H9 (cell line): ENCODE measurements around the gene UBASH3A. TPM values are rescaled to one million over a fixed set of nuclear protein-coding genes. Genes with fewer than 3 reads are reported as not detected.

ENCODE experiments used
- DNase-seq: peaks from one replicate; pipeline ENCODE4 v3.0.0-alpha.2; 2017
- H2AFZ ChIP-seq: one replicate; pipeline ENCODE4 v1.6.1; 2013; ENCODE audit warnings: mild to moderate bottlenecking, low read length, control low read depth, moderate library complexity
- H2AK5ac ChIP-seq: 2 replicates; pipeline ENCODE4 v1.6.1; 2013; ENCODE audit warnings: low read length, control low read depth, mixed read lengths; ENCODE audit not compliant: insufficient read length
- H2BK120ac ChIP-seq: one replicate; pipeline ENCODE4 v1.6.1; 2013; ENCODE audit warnings: low read depth, mild to moderate bottlenecking, low read length, control low read depth, inconsistent platforms; ENCODE audit not compliant: poor library complexity, severe bottlenecking
- H2BK12ac ChIP-seq: 2 replicates; pipeline ENCODE4 v1.6.1; 2013; ENCODE audit warnings: low read length, control low read depth, mixed read lengths, low read depth; ENCODE audit not compliant: insufficient read length
- H2BK15ac ChIP-seq: 2 replicates; pipeline ENCODE4 v1.6.1; 2013; ENCODE audit warnings: low read depth, low read length, control low read depth
- H2BK20ac ChIP-seq: one replicate; pipeline ENCODE4 v1.6.1; 2013; ENCODE audit warnings: low read depth, mild to moderate bottlenecking, low read length, control low read depth, inconsistent platforms; ENCODE audit not compliant: poor library complexity, severe bottlenecking
- H2BK5ac ChIP-seq: 2 replicates; pipeline ENCODE4 v1.6.1; 2013; ENCODE audit warnings: low read length, control low read depth, mixed read lengths; ENCODE audit not compliant: insufficient read length
- H3K14ac ChIP-seq: 2 replicates; pipeline ENCODE4 v1.6.1; 2013; ENCODE audit warnings: low read length, control low read depth; ENCODE audit not compliant: insufficient read depth
- H3K18ac ChIP-seq: 2 replicates; pipeline ENCODE4 v1.6.1; 2013; ENCODE audit warnings: low read depth, mild to moderate bottlenecking, mixed read lengths, low read length, control low read depth; ENCODE audit not compliant: insufficient read length
- H3K23ac ChIP-seq: 2 replicates; pipeline ENCODE4 v1.6.1; 2013; ENCODE audit warnings: low read length, control low read depth, mixed read lengths, low read depth; ENCODE audit not compliant: insufficient read length
- H3K23me2 ChIP-seq: 2 replicates; pipeline ENCODE4 v1.6.1; 2013; ENCODE audit warnings: low read depth, mild to moderate bottlenecking, mixed read lengths, low read length, control low read depth; ENCODE audit not compliant: insufficient read length, poor library complexity, severe bottlenecking
- H3K27ac ChIP-seq: 2 replicates; pipeline ENCODE4 v1.5.1; 2013; ENCODE audit warnings: low read length, control low read depth, mixed read lengths, low read depth; ENCODE audit not compliant: insufficient read length
- H3K27me3 ChIP-seq: 2 replicates; pipeline ENCODE4 v1.6.1; 2013; ENCODE audit warnings: low read length, control low read depth, inconsistent platforms; ENCODE audit not compliant: insufficient read depth
- H3K4ac ChIP-seq: 2 replicates; pipeline ENCODE4 v1.6.1; 2013; ENCODE audit warnings: low read depth, mild to moderate bottlenecking, control low read depth, inconsistent platforms, low read length, moderate library complexity
- H3K4me1 ChIP-seq: 2 replicates; pipeline ENCODE4 v1.6.1; 2013; ENCODE audit warnings: low read length, control low read depth, inconsistent platforms; ENCODE audit not compliant: insufficient read depth
- H3K4me2 ChIP-seq: 2 replicates; pipeline ENCODE4 v1.6.1; 2013; ENCODE audit warnings: low read length, control low read depth, mixed read lengths; ENCODE audit not compliant: insufficient read length, insufficient read depth
- H3K56ac ChIP-seq: 2 replicates; pipeline ENCODE4 v1.6.1; 2013; ENCODE audit warnings: low read depth, mild to moderate bottlenecking, mixed read lengths, low read length, control low read depth; ENCODE audit not compliant: insufficient read length
- H3K79me1 ChIP-seq: 2 replicates; pipeline ENCODE4 v1.6.1; 2013; ENCODE audit warnings: low read depth, mild to moderate bottlenecking, moderate library complexity, low read length, control low read depth, inconsistent platforms; ENCODE audit not compliant: insufficient read depth, poor library complexity, severe bottlenecking
- H3K79me2 ChIP-seq: 2 replicates; pipeline ENCODE4 v1.6.1; 2013; ENCODE audit warnings: low read length, control low read depth, inconsistent platforms; ENCODE audit not compliant: insufficient read depth
- H3K9ac ChIP-seq: 2 replicates; pipeline ENCODE4 v1.6.1; 2013; ENCODE audit warnings: low read length, control low read depth, mixed read lengths; ENCODE audit not compliant: insufficient read length; ENCODE audit errors: extremely low read depth
- H3K9me3 ChIP-seq: one replicate; pipeline ENCODE4 v1.6.1; 2013; ENCODE audit warnings: low read depth, low read length, inconsistent platforms; ENCODE audit not compliant: control insufficient read depth
- H3T11ph ChIP-seq: one replicate; pipeline ENCODE4 v1.6.1; 2013; ENCODE audit warnings: mild to moderate bottlenecking, low read length, control low read depth, inconsistent platforms
- H4K20me1 ChIP-seq: one replicate; pipeline ENCODE4 v1.6.1; 2013; ENCODE audit not compliant: control insufficient read depth, insufficient read length, insufficient read depth
- H4K5ac ChIP-seq: 2 replicates; pipeline ENCODE4 v1.6.1; 2013; ENCODE audit warnings: low read depth, mild to moderate bottlenecking, mixed read lengths, low read length, control low read depth; ENCODE audit not compliant: insufficient read length
- H4K8ac ChIP-seq: replicated peaks from 2 replicates; pipeline ENCODE4 v1.6.1; 2013; ENCODE audit warnings: low read length, control low read depth, mixed read lengths, low read depth; ENCODE audit not compliant: insufficient read length
- H4K91ac ChIP-seq: 2 replicates; pipeline ENCODE4 v1.6.1; 2013; ENCODE audit warnings: low read depth, mild to moderate bottlenecking, moderate library complexity, mixed read lengths, low read length, control low read depth; ENCODE audit not compliant: insufficient read length
- H3K27ac Mint-ChIP-seq, 3 experiments: 2 replicates in 2 of 3; 3 replicates in 1 of 3; pipeline ENCODE4 v1.8.0; 2020 to 2021; ENCODE audit warnings: mixed read lengths in 3 of 3, mild to moderate bottlenecking in 1 of 3, moderate library complexity in 1 of 3
- H3K27me3 Mint-ChIP-seq: 2 replicates; pipeline ENCODE4 v1.8.0; 2021; ENCODE audit warnings: low read depth, mild to moderate bottlenecking, moderate library complexity, mixed read lengths
- H3K36me3 Mint-ChIP-seq, 3 experiments: 2 replicates in 2 of 3; 3 replicates in 1 of 3; pipeline ENCODE4 v1.8.0; 2020 to 2021; ENCODE audit warnings: low read depth in 3 of 3, mixed read lengths in 3 of 3; ENCODE audit not compliant: insufficient read depth in 1 of 3
- H3K4me1 Mint-ChIP-seq, 2 experiments: 2 replicates each; pipeline ENCODE4 v1.8.0; 2020; ENCODE audit warnings: mixed read lengths in 2 of 2
- H3K4me3 Mint-ChIP-seq, 2 experiments: 2 replicates in 1 of 2; 3 replicates in 1 of 2; pipeline ENCODE4 v1.8.0; 2020 to 2021; ENCODE audit warnings: mild to moderate bottlenecking in 2 of 2, mixed read lengths in 2 of 2, moderate library complexity in 1 of 2
- H3K9me3 Mint-ChIP-seq, 2 experiments: 2 replicates in 1 of 2; 3 replicates in 1 of 2; pipeline ENCODE4 v1.8.0; 2020; ENCODE audit warnings: mild to moderate bottlenecking in 2 of 2, mixed read lengths in 2 of 2, moderate library complexity in 1 of 2
- WGBS: extraction: QIAGEN DNeasy Blood & Tissue Kit; methylation state at CpG from one replicate; pipeline ENCODE4 v1.1.7; 2013; ENCODE audit warnings: missing lambda C conversion rate, low lambda C conversion rate, mixed read lengths; ENCODE audit not compliant: insufficient read length; ENCODE audit errors: extremely low coverage; 5-methylcytosine and 5-hydroxymethylcytosine counted together
- total RNA-seq: library from RNA; stranded (reverse); gene quantifications from 2 replicates; pipeline ENCODE4 v1.2.1, GENCODE V29; 2021
- TF ChIP-seq, protein P1 (sequence below): fragments of 200-600 bp; sonication (generic); conservative IDR thresholded peaks from 3 replicates; pipeline ENCODE4 v1.8.0; 2021; ENCODE audit warnings: antibody characterized with exemption, mild to moderate bottlenecking

Gene UBASH3A
- total RNA-seq, 1 experiment from 2014 or later: not detected

DNA sequence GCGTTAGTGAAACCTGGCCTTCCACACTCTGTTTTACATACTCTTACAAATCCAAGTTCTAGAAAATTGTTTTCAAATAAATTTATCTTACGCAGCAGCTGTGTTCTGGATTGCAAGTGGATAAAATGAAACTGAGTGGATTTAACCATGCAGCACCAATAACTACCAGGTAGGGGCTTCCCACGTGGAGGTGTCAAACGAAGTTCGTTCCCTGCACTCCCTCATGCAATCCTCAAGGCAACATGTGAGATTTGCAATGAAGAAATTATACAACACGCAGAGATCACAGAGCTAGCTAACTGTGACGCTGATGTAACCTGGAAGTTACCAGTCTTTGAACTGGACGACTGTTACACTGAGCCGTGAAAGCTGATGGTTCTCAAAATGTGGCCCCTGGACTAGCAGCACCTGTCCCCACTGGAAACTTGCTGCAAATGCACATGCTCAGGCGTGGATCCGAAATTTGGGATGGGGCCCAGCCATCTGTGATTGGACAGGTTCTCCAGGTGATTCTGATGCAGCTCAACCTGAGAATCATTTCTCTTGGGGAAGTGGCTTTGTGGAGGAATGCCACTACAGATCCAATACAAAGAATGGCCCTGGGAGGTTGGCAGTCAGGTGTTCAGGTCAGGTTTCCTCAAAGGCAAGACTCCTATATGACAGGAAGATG is 56.0 kb downstream of the UBASH3A start:
- H3K4me1 Mint-ChIP-seq: peaks cover 47 to 54% of the 10 kb centered on the region in 2 experiments
- H3K4ac ChIP-seq: no peak overlapping the region
- no peak overlapping the region for H3K23ac ChIP-seq
- H3K4me2 ChIP-seq: no peak overlapping the region
- H2BK20ac ChIP-seq: no peak overlapping the region
- H3K23me2 ChIP-seq: no peaks in the 10 kb centered on the region
- H3K27ac ChIP-seq: no peak overlapping the region
- H2BK120ac ChIP-seq: no peak overlapping the region
- no peak overlapping the region for H3K18ac ChIP-seq
- H3K9me3 Mint-ChIP-seq: peaks cover 6 to 8% of the 10 kb centered on the region in 2 experiments; a peak in 4 of 5 replicates
- peaks cover 0 to 2% (median 0%) of the 10 kb centered on the region in 3 experiments; a peak in 2 of 7 replicates for H3K36me3 Mint-ChIP-seq
- no peaks in the 10 kb centered on the region for H3K27me3 ChIP-seq
- no peaks in the 10 kb centered on the region for H4K20me1 ChIP-seq
- peaks cover 11% of the 10 kb centered on the region for H3K27me3 Mint-ChIP-seq
- H2BK12ac ChIP-seq: no peak overlapping the region
- H2BK5ac ChIP-seq: no peak overlapping the region
- no peak overlapping the region for H3K56ac ChIP-seq
- H3K79me2 ChIP-seq: no peaks in the 10 kb centered on the region
- H3K4me1 ChIP-seq: no peaks in the 10 kb centered on the region; the same call in 1 of the 2 replicates
- TF ChIP-seq, protein P1, sequence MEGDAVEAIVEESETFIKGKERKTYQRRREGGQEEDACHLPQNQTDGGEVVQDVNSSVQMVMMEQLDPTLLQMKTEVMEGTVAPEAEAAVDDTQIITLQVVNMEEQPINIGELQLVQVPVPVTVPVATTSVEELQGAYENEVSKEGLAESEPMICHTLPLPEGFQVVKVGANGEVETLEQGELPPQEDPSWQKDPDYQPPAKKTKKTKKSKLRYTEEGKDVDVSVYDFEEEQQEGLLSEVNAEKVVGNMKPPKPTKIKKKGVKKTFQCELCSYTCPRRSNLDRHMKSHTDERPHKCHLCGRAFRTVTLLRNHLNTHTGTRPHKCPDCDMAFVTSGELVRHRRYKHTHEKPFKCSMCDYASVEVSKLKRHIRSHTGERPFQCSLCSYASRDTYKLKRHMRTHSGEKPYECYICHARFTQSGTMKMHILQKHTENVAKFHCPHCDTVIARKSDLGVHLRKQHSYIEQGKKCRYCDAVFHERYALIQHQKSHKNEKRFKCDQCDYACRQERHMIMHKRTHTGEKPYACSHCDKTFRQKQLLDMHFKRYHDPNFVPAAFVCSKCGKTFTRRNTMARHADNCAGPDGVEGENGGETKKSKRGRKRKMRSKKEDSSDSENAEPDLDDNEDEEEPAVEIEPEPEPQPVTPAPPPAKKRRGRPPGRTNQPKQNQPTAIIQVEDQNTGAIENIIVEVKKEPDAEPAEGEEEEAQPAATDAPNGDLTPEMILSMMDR: no peak
- H3K9me3 ChIP-seq: no peaks in the 10 kb centered on the region
- H3K27ac Mint-ChIP-seq: no peak overlapping the region; a peak in 1 of 7 replicates
- no peak overlapping the region for H2BK15ac ChIP-seq
- H4K91ac ChIP-seq: no peak overlapping the region
- H3K9ac ChIP-seq: no peak overlapping the region
- H2AFZ ChIP-seq: no peak overlapping the region
- no peak overlapping the region for H4K8ac ChIP-seq
- no peaks in the 10 kb centered on the region for H3K79me1 ChIP-seq
- no peak overlapping the region for H3K4me3 Mint-ChIP-seq
- no CpG with 5 or more reads among the region's 11 CpGs for WGBS
- H2AK5ac ChIP-seq: no peak overlapping the region
- no peak overlapping the region for H4K5ac ChIP-seq
- H3K14ac ChIP-seq: no peak overlapping the region
- H3T11ph ChIP-seq: no peak overlapping the region
- DNase-seq: no peak
